Loucy (cell line): ENCODE data around the gene ZNF438.

ENCODE experiments used
- EZH2phosphoT487 ChIP-seq: fragments of 200-600 bp; IDR thresholded peaks from 2 replicates; pipeline ENCODE4 v1.6.1; 2018; ENCODE audit warnings: antibody characterized with exemption, mild to moderate bottlenecking, moderate library complexity, borderline replicate concordance
- TF ChIP-seq, protein P1 (sequence below): fragments of 200-600 bp; sonication (generic); conservative IDR thresholded peaks from 2 replicates; pipeline ENCODE4 v1.5.1; 2014; ENCODE audit warnings: mild to moderate bottlenecking, antibody characterized with exemption, low read length

DNA sequence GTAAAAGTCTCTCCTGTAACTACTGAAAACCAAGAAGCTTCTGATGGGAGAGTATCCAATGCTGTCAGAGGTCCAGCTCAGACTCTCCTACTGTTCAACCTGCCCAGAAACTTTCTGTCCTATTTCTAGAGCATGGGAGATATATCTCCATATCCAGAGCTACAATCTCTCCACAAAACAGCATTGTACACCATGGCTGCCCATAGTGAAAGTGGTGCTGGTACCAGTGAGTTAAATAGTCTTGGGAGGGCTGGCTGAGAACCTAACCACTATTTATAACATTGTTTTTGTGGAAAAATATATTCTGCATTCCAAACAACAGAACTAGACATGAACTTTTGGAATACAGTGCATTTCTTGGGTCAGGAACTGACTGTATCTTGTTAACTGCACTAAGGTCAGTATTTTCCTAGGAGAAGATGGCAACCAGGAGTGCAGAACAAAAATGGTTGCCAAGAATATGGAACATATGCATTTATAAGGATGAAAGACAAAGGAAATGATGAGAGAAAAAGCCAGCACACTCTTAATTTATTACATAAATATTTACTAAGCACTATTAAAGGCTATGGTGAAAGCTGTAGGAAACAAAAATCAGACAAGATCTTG, 91.9 kb downstream of the ZNF438 start:
- TF ChIP-seq, protein P1, sequence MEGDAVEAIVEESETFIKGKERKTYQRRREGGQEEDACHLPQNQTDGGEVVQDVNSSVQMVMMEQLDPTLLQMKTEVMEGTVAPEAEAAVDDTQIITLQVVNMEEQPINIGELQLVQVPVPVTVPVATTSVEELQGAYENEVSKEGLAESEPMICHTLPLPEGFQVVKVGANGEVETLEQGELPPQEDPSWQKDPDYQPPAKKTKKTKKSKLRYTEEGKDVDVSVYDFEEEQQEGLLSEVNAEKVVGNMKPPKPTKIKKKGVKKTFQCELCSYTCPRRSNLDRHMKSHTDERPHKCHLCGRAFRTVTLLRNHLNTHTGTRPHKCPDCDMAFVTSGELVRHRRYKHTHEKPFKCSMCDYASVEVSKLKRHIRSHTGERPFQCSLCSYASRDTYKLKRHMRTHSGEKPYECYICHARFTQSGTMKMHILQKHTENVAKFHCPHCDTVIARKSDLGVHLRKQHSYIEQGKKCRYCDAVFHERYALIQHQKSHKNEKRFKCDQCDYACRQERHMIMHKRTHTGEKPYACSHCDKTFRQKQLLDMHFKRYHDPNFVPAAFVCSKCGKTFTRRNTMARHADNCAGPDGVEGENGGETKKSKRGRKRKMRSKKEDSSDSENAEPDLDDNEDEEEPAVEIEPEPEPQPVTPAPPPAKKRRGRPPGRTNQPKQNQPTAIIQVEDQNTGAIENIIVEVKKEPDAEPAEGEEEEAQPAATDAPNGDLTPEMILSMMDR, result no peak
- TF ChIP-seq EZH2phosphoT487, result no peak
